Upper lobe of right lung (tissue), 1 donor: ENCODE measurements around the gene TMEM223. TPM values are rescaled to one million over a fixed set of nuclear protein-coding genes. Genes with fewer than 3 reads are reported as not detected.

Experiments used
- ATAC-seq: fragments of 200-7000 bp; cut with Tn5 transposase; one replicate; pipeline ENCODE4 v1.9.1; 2020; ENCODE audit warnings: mild to moderate bottlenecking, moderate library complexity
- DNase-seq: peaks from one replicate; pipeline ENCODE4 v3.0.0-alpha.2; 2020
- H3K27ac ChIP-seq: fragments of 200-600 bp; one replicate; pipeline ENCODE4 v1.8.0; 2022
- H3K27me3 ChIP-seq: fragments of 200-600 bp; one replicate; pipeline ENCODE4 v1.8.0; 2022; ENCODE audit warnings: mild to moderate bottlenecking
- H3K36me3 ChIP-seq: fragments of 200-600 bp; one replicate; pipeline ENCODE4 v1.8.0; 2022
- H3K4me1 ChIP-seq: fragments of 200-600 bp; one replicate; pipeline ENCODE4 v1.8.0; 2022
- H3K4me3 ChIP-seq: fragments of 200-600 bp; one replicate; pipeline ENCODE4 v1.8.0; 2022; ENCODE audit warnings: mild to moderate bottlenecking
- H3K9me3 ChIP-seq: fragments of 200-600 bp; one replicate; pipeline ENCODE4 v1.8.0; 2022
- intact Hi-C: fragments of 100-400 bp; cut with DNase I; formaldehyde crosslinking; loops from one replicate; pipeline ENCODE4 v1.11.0; 2022
- total RNA-seq: library from RNA; stranded (reverse); fragmentation: NEBNext Ultra II Directional; extraction: Animal tissue kit (Norgen Biotek cat#: 25700); gene quantifications from one replicate; pipeline ENCODE4 v1.2.1, GENCODE V29; 2021
- TF ChIP-seq, protein P1 (sequence below): fragments of 200-600 bp; IDR thresholded peaks from one replicate; pipeline ENCODE4 v1.8.0; 2022; ENCODE audit warnings: antibody characterized with exemption
- donor health status: DM: no; HTN: yes; CAD: no; lungs with severe emphysema.

Gene TMEM223
- total RNA-seq, 1 donor from 2014 or later = 14.8 TPM

DNA sequence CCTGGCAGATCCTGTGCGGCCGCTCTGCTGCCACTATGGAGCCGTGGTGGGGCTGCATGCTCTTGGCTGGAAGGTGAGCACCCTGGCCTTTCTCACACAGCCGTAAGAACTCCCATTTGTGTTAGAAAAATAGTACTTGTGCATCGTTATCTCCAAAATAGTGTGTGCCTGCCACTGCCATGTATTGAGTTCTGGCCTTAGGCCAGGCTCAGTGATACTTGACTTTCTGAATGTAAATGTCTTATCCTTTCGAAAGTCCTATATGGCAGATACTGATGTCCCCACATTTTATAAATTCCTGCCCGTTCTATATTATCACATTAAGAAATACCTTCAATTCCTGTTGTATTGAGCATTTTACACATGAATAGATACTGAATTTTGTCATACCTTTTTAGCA lies 9.1 kb downstream of the TMEM223 start:
- no peak overlapping the region for H3K4me3 ChIP-seq
- TF ChIP-seq, protein P1, sequence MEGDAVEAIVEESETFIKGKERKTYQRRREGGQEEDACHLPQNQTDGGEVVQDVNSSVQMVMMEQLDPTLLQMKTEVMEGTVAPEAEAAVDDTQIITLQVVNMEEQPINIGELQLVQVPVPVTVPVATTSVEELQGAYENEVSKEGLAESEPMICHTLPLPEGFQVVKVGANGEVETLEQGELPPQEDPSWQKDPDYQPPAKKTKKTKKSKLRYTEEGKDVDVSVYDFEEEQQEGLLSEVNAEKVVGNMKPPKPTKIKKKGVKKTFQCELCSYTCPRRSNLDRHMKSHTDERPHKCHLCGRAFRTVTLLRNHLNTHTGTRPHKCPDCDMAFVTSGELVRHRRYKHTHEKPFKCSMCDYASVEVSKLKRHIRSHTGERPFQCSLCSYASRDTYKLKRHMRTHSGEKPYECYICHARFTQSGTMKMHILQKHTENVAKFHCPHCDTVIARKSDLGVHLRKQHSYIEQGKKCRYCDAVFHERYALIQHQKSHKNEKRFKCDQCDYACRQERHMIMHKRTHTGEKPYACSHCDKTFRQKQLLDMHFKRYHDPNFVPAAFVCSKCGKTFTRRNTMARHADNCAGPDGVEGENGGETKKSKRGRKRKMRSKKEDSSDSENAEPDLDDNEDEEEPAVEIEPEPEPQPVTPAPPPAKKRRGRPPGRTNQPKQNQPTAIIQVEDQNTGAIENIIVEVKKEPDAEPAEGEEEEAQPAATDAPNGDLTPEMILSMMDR = no peak
- no peak overlapping the region for H3K27ac ChIP-seq
- ATAC-seq = no peak
- intact Hi-C loops = no loop called here
- DNase-seq = no peak
- H3K36me3 ChIP-seq = peaks cover 34% of the 10 kb centered on the region
- H3K9me3 ChIP-seq = no peaks in the 10 kb centered on the region
- peaks cover 9% of the 10 kb centered on the region for H3K4me1 ChIP-seq
- H3K27me3 ChIP-seq = no peaks in the 10 kb centered on the region

DNA sequence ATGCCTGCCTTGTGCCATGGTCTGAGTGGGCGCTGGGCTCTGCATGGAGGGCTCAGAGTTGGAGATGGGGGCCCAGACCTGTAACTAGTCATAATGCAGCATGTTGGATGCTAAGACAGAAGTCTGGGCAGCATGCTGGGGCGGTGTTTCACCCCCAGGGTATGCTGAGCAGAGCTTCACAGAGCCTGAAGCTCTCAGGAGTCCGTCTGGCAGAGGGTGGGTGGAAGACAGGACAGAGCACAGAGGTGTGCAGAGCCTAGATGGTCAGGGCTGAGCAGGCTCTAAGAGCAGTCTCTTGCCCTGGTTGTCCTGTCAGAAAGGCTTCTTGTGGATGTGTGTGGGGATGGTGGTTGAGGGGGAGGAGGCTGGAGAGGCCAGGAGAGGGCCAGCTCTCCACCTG lies 13.4 kb downstream of the TMEM223 start:
- ATAC-seq = peak; percentile 40
- TF ChIP-seq, protein P1 = no peak
- Histone ChIP-seq H3K9me3 (no peaks in the 10 kb centered on the region), H3K27ac (no peak overlapping the region), H3K36me3 (peaks cover 54% of the 10 kb centered on the region), H3K4me3 (no peak overlapping the region), H3K27me3 (no peaks in the 10 kb centered on the region), H3K4me1 (no peaks in the 10 kb centered on the region)
- intact Hi-C loops = no loop called here
- DNase-seq = no peak

DNA sequence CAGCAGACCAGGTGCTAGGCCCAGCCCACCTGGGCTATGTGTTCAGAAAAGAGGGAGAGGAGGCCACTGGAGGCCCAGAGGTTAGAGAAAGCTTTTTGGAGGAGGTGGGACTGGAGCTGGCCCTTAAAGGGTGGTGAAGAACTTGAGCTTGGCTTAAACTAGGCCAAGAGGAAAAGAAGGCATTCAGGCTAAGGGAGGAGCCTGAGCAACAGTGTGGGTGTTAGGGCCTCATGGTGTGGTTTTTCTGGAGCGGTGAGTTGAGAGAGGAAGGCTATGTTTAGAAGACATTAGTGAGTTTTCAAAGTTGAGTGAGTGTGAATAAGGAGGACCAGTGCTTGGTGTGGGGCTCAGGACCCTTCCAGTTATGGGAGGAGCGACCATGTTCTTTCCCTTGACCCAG lies 14.4 kb downstream of the TMEM223 start:
- intact Hi-C loops = no loop called here
- TF ChIP-seq, protein P1 = no peak
- peaks cover 49% of the 10 kb centered on the region for H3K36me3 ChIP-seq
- no peak overlapping the region for H3K27ac ChIP-seq
- H3K27me3 ChIP-seq = no peaks in the 10 kb centered on the region
- no peak for DNase-seq
- H3K4me1 ChIP-seq = peaks cover 2% of the 10 kb centered on the region
- no peaks in the 10 kb centered on the region for H3K9me3 ChIP-seq
- ATAC-seq = peak; percentile 33
- H3K4me3 ChIP-seq = no peak overlapping the region

DNA sequence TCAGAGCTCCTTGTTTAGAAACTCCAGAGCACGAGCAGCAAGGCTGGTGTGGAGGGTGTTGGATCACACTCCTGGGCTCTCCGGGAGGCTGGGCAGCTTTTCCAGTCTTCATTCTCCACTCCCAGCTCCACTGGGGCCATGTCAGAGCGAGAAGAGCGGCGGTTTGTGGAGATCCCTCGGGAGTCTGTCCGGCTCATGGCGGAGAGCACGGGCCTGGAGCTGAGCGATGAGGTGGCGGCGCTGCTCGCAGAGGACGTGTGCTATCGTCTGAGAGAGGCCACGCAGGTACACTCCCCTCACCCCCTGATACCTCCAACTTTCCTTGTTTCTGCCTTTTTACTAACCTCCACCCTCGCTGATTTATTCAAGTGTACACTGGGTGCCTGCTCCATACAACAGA lies 16.2 kb downstream of the TMEM223 start:
- intact Hi-C loops = no loop called here
- TF ChIP-seq, protein P1 = no peak
- Histone ChIP-seq H3K9me3 (no peaks in the 10 kb centered on the region), H3K36me3 (peaks cover 44% of the 10 kb centered on the region), H3K27ac (no peak overlapping the region), H3K27me3 (no peaks in the 10 kb centered on the region), H3K4me3 (no peak overlapping the region), H3K4me1 (peaks cover 12% of the 10 kb centered on the region)
- ATAC-seq (no peak), DNase-seq (no peak)

DNA sequence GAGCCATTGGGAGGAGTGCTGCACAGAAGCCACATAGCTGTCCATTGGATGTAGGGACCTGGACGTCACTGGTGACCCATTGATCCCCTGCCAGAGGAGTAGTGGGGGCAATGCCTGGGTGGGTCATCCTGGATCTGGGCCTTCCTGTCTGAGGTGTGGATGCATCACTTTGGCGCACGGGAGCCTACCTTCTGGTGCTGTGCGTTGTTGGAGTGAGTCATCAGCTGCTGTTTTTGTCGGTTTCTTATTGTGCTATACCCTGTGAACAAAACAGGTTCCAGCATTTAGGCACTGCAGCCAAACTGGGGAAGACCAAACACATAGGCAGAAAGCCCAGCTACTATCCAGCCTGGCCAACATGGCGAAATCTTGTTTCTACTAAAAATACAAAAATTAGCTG lies 17.4 kb downstream of the TMEM223 start:
- ATAC-seq = no peak
- no peaks in the 10 kb centered on the region for H3K27me3 ChIP-seq
- peaks cover 34% of the 10 kb centered on the region for H3K36me3 ChIP-seq
- DNase-seq = no peak
- peaks cover 22% of the 10 kb centered on the region for H3K4me1 ChIP-seq
- intact Hi-C loops = no loop called here
- H3K27ac ChIP-seq = no peak overlapping the region
- H3K9me3 ChIP-seq = no peaks in the 10 kb centered on the region
- no peak overlapping the region for H3K4me3 ChIP-seq
- TF ChIP-seq, protein P1 = no peak
